Measurements from ENCODE around the gene STRBP. TPM values are rescaled to one million over a fixed set of nuclear protein-coding genes. Genes with fewer than 3 reads are reported as not detected.
A peak's percentile ranks its signal among the peaks of the same experiment; 100 is the strongest.
"Not testable (repeated sequence)": the region's sequence is repeated elsewhere in the genome, so short reads cannot be mapped to it uniquely, and the experiment has no call there.

Gene STRBP
- total RNA-seq, 1 experiment from 2014 or later, result 14.5 TPM

- no peak for DNase-seq (ENCODE audit: low read depth)
Measured at GRCh38 chr9:123283455-123283854, 15.1 kb upstream of the STRBP start.

- no peak for DNase-seq (ENCODE audit: low read depth)
Measured at GRCh38 chr9:123283048-123283408, 14.6 kb upstream of the STRBP start.

- DNase-seq (ENCODE audit: low read depth), result peak; percentile 70
Measured at GRCh38 chr9:123282362-123283047, 14.1 kb upstream of the STRBP start.

- DNase-seq (ENCODE audit: low read depth), result no peak
Measured at GRCh38 chr9:123281659-123282350, 13.4 kb upstream of the STRBP start.

- DNase-seq (ENCODE audit: low read depth), result not testable (repeated sequence)
Measured at GRCh38 chr9:123278879-123279493, 10.6 kb upstream of the STRBP start.

- DNase-seq (ENCODE audit: low read depth), result no peak
Measured at GRCh38 chr9:123278361-123278760, 10.0 kb upstream of the STRBP start.

GRCh38 chr9:123276551-123276950, 8.2 kb upstream of the STRBP start:
- no peak for DNase-seq (ENCODE audit: low read depth)

GRCh38 chr9:123271133-123271532, 2.7 kb upstream of the STRBP start:
- not testable (repeated sequence) for DNase-seq (ENCODE audit: low read depth)

- DNase-seq (ENCODE audit: low read depth), result no peak
Measured at GRCh38 chr9:123269281-123269680, 895 bp upstream of the STRBP start.

GRCh38 chr9:123268199-123268464, 254 bp downstream of the STRBP start:
- DNase-seq (ENCODE audit: low read depth), result no peak

- no peak for DNase-seq (ENCODE audit: low read depth)
Measured at GRCh38 chr9:123267481-123268198, 746 bp downstream of the STRBP start.

GRCh38 chr9:123266655-123267399, 1.6 kb downstream of the STRBP start:
- no peak for DNase-seq (ENCODE audit: low read depth)

GRCh38 chr9:123265833-123266232, 2.6 kb downstream of the STRBP start:
- no peak for DNase-seq (ENCODE audit: low read depth)

GRCh38 chr9:123263227-123263626, 5.2 kb downstream of the STRBP start:
- no peak for DNase-seq (ENCODE audit: low read depth)

GRCh38 chr9:123262338-123262737, 6.0 kb downstream of the STRBP start:
- DNase-seq (ENCODE audit: low read depth), result no peak

GRCh38 chr9:123261006-123261677, 7.2 kb downstream of the STRBP start:
- DNase-seq (ENCODE audit: low read depth), result no peak

- no peak for DNase-seq (ENCODE audit: low read depth)
Measured at GRCh38 chr9:123260340-123260739, 8.0 kb downstream of the STRBP start.

GRCh38 chr9:123257276-123257675, 11.1 kb downstream of the STRBP start:
- no peak for DNase-seq (ENCODE audit: low read depth)

- DNase-seq (ENCODE audit: low read depth), result no peak
Measured at GRCh38 chr9:123255718-123256117, 12.7 kb downstream of the STRBP start.

- DNase-seq (ENCODE audit: low read depth), result no peak
Measured at GRCh38 chr9:123253204-123253603, 15.2 kb downstream of the STRBP start.

GRCh38 chr9:123251741-123252140, 16.6 kb downstream of the STRBP start:
- no peak for DNase-seq (ENCODE audit: low read depth)
